ENCODE measurements around the gene PGGT1B. TPM values are rescaled to one million over a fixed set of nuclear protein-coding genes. Genes with fewer than 3 reads are reported as not detected.

Gene PGGT1B
- total and polyA plus RNA-seq, 2 of the 8 experiments (the other 6 are each of a cell fraction or from before 2014, with no cell fraction given): 1.9 to 43.1 TPM

- no peak overlapping the region for H2BK20ac ChIP-seq (ENCODE audit: low read length)
- no peak overlapping the region for H2BK15ac ChIP-seq (ENCODE audit: low read length)
- no peak overlapping the region for H4K91ac ChIP-seq (replicated peaks; ENCODE audit: insufficient read length, low read length)
- ChIA-PET POLR2A (ENCODE audit: partially characterized antibody) (no interaction called here), CTCF (ENCODE audit: partially characterized antibody) (no interaction called here)
- no peak overlapping the region for H3K14ac ChIP-seq (ENCODE audit: insufficient read length)
- H2BK5ac ChIP-seq (ENCODE audit: low read depth, low read length): no peak overlapping the region
- H4K8ac ChIP-seq (ENCODE audit: extremely low read depth, insufficient read depth, low read length): no peak overlapping the region
- FAIRE-seq (no peak), DNase-seq (ENCODE audit: low read depth in 1 of 2, low spot score in 2 of 2) (no peak)
- no peaks in the 10 kb centered on the region for H3K9me3 ChIP-seq (ENCODE audit: insufficient read depth in 2 of 2, low read depth in 1 of 2, low read length in 1 of 2)
- H2AK5ac ChIP-seq (ENCODE audit: low read depth, low read length): no peak overlapping the region
- H2AFZ ChIP-seq (ENCODE audit: low read length): no peak overlapping the region
- H3K36me3 ChIP-seq (ENCODE audit: control insufficient read depth in 2 of 4, insufficient read depth in 4 of 4, low read length in 3 of 4): peaks cover 0 to 16% (median 4%) of the 10 kb centered on the region in 4 experiments; a peak in 6 of 8 replicates
- no peaks in the 10 kb centered on the region for H3K23me2 ChIP-seq (ENCODE audit: low read depth, low read length)
- WGBS, 2 experiments (ENCODE audit: extremely low coverage in 1 of 2, insufficient coverage in 1 of 2, insufficient read length in 1 of 2, insufficient replicate concordance in 2 of 2, low coverage in 1 of 2, low lambda C conversion rate in 2 of 2, missing lambda C conversion rate in 1 of 2): 89% methylated on average over 1 of the region's 1 CpG; no CpG with 5 or more reads in 1 of the 2 experiments
- H3K23ac ChIP-seq (ENCODE audit: insufficient read length): no peak overlapping the region
- H3K9ac ChIP-seq (replicated peaks in 1 of 4; ENCODE audit: extremely low read depth in 1 of 4, low read depth in 3 of 4, low read length in 3 of 4): no peak overlapping the region
- no peak overlapping the region for H2BK12ac ChIP-seq (ENCODE audit: low read depth, low read length)
- H3K4ac ChIP-seq (replicated peaks; ENCODE audit: insufficient read length, low read depth, low read length): no peak overlapping the region
- H3K79me1 ChIP-seq (ENCODE audit: low read depth, low read length): no peaks in the 10 kb centered on the region
- H3K27me3 ChIP-seq (replicated peaks in 1 of 4; ENCODE audit: control insufficient read depth in 3 of 4, extremely low read depth in 1 of 4, insufficient read depth in 3 of 4, low read length in 3 of 4): no peaks in the 10 kb centered on the region
- no peaks in the 10 kb centered on the region for H3K4me1 ChIP-seq (replicated peaks in 1 of 4; ENCODE audit: control insufficient read depth in 3 of 4, insufficient read depth in 4 of 4, low read length in 3 of 4)
- H3K4me3 ChIP-seq (ENCODE audit: extremely low read depth in 1 of 4, insufficient read depth in 2 of 4, low read depth in 3 of 4, low read length in 4 of 4): no peak overlapping the region
- no peak overlapping the region for H4K5ac ChIP-seq (ENCODE audit: insufficient read length, low read depth, low read length)
- H3K79me2 ChIP-seq (ENCODE audit: control insufficient read depth in 1 of 2, insufficient read depth in 2 of 2, low read length in 2 of 2): peaks cover 0 to 3% of the 10 kb centered on the region in 2 experiments; a peak in 1 of 4 replicates
- H4K20me1 ChIP-seq (replicated peaks in 1 of 2; ENCODE audit: control insufficient read depth in 1 of 2, insufficient read depth in 2 of 2, low read length in 2 of 2): peaks cover 2 to 3% of the 10 kb centered on the region in 2 experiments
- H3K4me2 ChIP-seq (ENCODE audit: insufficient read depth in 1 of 2, low read depth in 2 of 2, low read length in 2 of 2): no peak overlapping the region
- H2BK120ac ChIP-seq (replicated peaks; ENCODE audit: low read depth, low read length): no peak overlapping the region
- no peak overlapping the region for H3K18ac ChIP-seq (ENCODE audit: extremely low read depth, low read length)
- no peak overlapping the region for H3K56ac ChIP-seq (replicated peaks; ENCODE audit: insufficient read length, low read depth, low read length)
- H3K27ac ChIP-seq (ENCODE audit: low read depth, low read length): no peak overlapping the region
- TF ChIP-seq GTF2F1 (IDR thresholded peaks at IDR 0.05; ENCODE audit: borderline replicate concordance, low read depth, low read length) (no peak), RFX5 (IDR thresholded peaks at IDR 0.05; ENCODE audit: borderline replicate concordance, low read depth, low read length) (no peak), KDM5A (IDR thresholded peaks at IDR 0.05; ENCODE audit: low read length) (no peak), CEBPB (IDR thresholded peaks at IDR 0.05; ENCODE audit: low read depth, low read length) (no peak), GABPA (IDR thresholded peaks at IDR 0.05; ENCODE audit: borderline replicate concordance, insufficient read depth, low read length) (no peak), RNF2 (IDR thresholded peaks at IDR 0.05; ENCODE audit: borderline replicate concordance, low read depth, low read length, missing control alignments, poor library complexity, severe bottlenecking) (no peak), RBBP5 (IDR thresholded peaks at IDR 0.05; ENCODE audit: borderline replicate concordance, low read depth, low read length) (no peak), MAX (IDR thresholded peaks at IDR 0.05) (no peak), BRCA1 (IDR thresholded peaks at IDR 0.05; ENCODE audit: low read depth, low read length) (no peak), EP300 (IDR thresholded peaks at IDR 0.05; ENCODE audit: borderline replicate concordance in 1 of 2, low read depth in 2 of 2, low read length in 2 of 2) (no peak), ASH2L (IDR thresholded peaks at IDR 0.05; ENCODE audit: low read length) (no peak), SP4 (IDR thresholded peaks at IDR 0.05; ENCODE audit: low read length) (no peak), HDAC6 (IDR thresholded peaks at IDR 0.05; ENCODE audit: low read depth, low read length) (no peak), KDM4A (IDR thresholded peaks at IDR 0.05; ENCODE audit: low read depth, low read length, severe bottlenecking) (no peak)
Observed at GRCh38 chr5:115229606-115230005, 33.1 kb downstream of the PGGT1B start.

All from H1 (cell line).